ENCODE measurements around the gene ACOT6.
"Not testable (repeated sequence)": the region's sequence is repeated elsewhere in the genome, so short reads cannot be mapped to it uniquely, and the experiment has no call there.

The ACOT6 gene

DNA sequence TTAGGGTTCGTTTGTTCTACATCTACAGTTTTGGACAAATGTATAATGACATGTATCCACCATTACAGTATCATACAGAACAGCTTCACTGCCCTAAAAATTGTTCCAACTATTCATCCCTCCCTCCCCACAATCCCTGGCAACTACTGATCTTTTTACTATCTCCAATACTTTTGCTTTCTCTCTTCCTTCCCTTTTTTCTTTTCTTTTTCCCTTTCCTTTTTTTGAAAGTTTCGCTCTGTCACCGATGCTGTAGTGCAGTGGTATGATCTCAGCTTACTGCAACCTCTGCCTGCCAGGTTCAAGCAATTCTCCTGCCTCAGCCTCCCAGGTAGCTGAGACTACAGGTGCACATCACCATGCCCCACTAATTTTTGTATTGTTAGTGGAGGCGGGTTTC is 23.2 kb upstream of the ACOT6 start:
- TF ChIP-seq, protein P1, sequence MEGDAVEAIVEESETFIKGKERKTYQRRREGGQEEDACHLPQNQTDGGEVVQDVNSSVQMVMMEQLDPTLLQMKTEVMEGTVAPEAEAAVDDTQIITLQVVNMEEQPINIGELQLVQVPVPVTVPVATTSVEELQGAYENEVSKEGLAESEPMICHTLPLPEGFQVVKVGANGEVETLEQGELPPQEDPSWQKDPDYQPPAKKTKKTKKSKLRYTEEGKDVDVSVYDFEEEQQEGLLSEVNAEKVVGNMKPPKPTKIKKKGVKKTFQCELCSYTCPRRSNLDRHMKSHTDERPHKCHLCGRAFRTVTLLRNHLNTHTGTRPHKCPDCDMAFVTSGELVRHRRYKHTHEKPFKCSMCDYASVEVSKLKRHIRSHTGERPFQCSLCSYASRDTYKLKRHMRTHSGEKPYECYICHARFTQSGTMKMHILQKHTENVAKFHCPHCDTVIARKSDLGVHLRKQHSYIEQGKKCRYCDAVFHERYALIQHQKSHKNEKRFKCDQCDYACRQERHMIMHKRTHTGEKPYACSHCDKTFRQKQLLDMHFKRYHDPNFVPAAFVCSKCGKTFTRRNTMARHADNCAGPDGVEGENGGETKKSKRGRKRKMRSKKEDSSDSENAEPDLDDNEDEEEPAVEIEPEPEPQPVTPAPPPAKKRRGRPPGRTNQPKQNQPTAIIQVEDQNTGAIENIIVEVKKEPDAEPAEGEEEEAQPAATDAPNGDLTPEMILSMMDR (IDR thresholded peaks at IDR 0.05): no peak
- H3K27ac Mint-ChIP-seq: no peak overlapping the region
- H3K9me3 Mint-ChIP-seq: peaks cover 12% of the 10 kb centered on the region
- H3K27me3 Mint-ChIP-seq (ENCODE audit: low read depth, poor library complexity): peaks cover 55% of the 10 kb centered on the region
- no peaks in the 10 kb centered on the region for H3K4me1 Mint-ChIP-seq
- no peak overlapping the region for H3K4me3 Mint-ChIP-seq
- DNase-seq: no peak
- H3K36me3 Mint-ChIP-seq (ENCODE audit: low read depth): peaks cover 5% of the 10 kb centered on the region

- Mint-ChIP-seq H3K9me3 (peaks cover 12% of the 10 kb centered on the region), H3K27me3 (ENCODE audit: low read depth, poor library complexity) (peaks cover 58% of the 10 kb centered on the region)
- H3K4me1 Mint-ChIP-seq; H3K4me3 Mint-ChIP-seq; DNase-seq; H3K27ac Mint-ChIP-seq; H3K36me3 Mint-ChIP-seq (ENCODE audit: low read depth): not testable (repeated sequence)
These were observed 21.7 kb upstream of the ACOT6 start for GRCh38 chr14:73590673-73591004.

- Mint-ChIP-seq H3K27me3 (ENCODE audit: low read depth, poor library complexity) (peaks cover 61% of the 10 kb centered on the region), H3K27ac (no peak within 1 kb of the TSS), H3K9me3 (peaks cover 12% of the 10 kb centered on the region), H3K36me3 (ENCODE audit: low read depth) (peaks cover 5% of the 10 kb centered on the region), H3K4me3 (peak within 1 kb of the TSS; percentile 73), H3K4me1 (no peaks in the 10 kb centered on the region)
- peak; percentile 55 for DNase-seq
- TF ChIP-seq, protein P1 (IDR thresholded peaks at IDR 0.05): no peak
These were observed 20.4 kb upstream of the ACOT6 start, which contains the start of gene ACOT4 for GRCh38 chr14:73591690-73592449. ACOT4 (plus strand) TSS chr14:73591873; CDS start chr14:73591960, 87 bp downstream.

DNA sequence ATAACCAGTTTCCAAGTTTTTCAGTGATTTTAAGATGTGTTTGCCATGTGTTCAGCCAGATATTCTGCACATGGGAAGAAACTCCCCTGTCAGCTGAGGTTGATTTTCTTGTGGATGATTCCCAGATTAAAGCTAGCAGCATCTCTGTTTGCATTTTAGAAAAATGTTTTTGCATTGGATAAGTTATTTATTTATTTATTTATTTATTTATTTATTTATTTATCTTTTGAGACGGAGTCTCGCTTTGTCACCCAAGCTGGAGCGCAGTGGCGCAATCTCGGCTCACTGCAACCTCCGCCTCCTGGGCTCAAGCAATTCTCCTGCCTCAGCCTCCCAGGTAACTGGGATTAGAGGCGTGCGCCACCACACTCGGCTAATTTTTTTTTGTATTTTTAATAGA is 17.8 kb upstream of the ACOT6 start:
- Mint-ChIP-seq H3K4me1 (peaks cover 8% of the 10 kb centered on the region), H3K27me3 (ENCODE audit: low read depth, poor library complexity) (peaks cover 53% of the 10 kb centered on the region), H3K36me3 (ENCODE audit: low read depth) (peaks cover 5% of the 10 kb centered on the region), H3K4me3 (no peak overlapping the region), H3K9me3 (peaks cover 12% of the 10 kb centered on the region), H3K27ac (no peak overlapping the region)
- no peak for DNase-seq
- TF ChIP-seq, protein P1 (IDR thresholded peaks at IDR 0.05): no peak

DNA sequence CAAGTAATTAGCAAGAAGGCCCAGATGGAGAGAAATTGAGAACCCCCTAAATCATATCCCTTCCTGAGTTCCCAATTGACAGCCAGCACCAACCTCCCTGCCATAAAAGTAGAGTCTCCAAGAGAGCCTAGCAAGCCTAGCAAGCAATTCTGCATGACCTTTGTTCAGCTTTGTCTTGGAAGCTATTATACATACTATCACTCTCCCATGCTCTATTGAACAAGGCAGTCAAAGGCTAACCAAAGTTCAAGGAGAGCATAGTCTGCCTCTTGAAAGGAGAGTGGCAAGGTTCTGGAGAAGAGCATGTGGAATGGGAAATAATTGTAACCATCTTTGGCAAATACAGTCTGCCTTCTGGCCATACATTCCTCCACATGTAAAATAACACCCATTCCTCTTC is 12.8 kb upstream of the ACOT6 start:
- peaks cover 26% of the 10 kb centered on the region for H3K4me1 Mint-ChIP-seq
- no peak overlapping the region for H3K4me3 Mint-ChIP-seq

GRCh38 chr14:73602994-73603393 is 9.3 kb upstream of the ACOT6 start:
- TF ChIP-seq, protein P1 (IDR thresholded peaks at IDR 0.05): no peak
- Mint-ChIP-seq H3K4me1 (peaks cover 26% of the 10 kb centered on the region), H3K27ac (no peak overlapping the region), H3K36me3 (ENCODE audit: low read depth) (no peaks in the 10 kb centered on the region), H3K9me3 (peaks cover 21% of the 10 kb centered on the region), H3K27me3 (ENCODE audit: low read depth, poor library complexity) (peaks cover 13% of the 10 kb centered on the region), H3K4me3 (no peak overlapping the region)
- no peak for DNase-seq

More for the DNA sequence above, 12.8 kb upstream of the ACOT6 start:
- Mint-ChIP-seq H3K36me3 (ENCODE audit: low read depth) (no peaks in the 10 kb centered on the region), H3K9me3 (peaks cover under 1% of the 10 kb centered on the region), H3K27me3 (ENCODE audit: low read depth, poor library complexity) (peaks cover 20% of the 10 kb centered on the region), H3K27ac (peak overlapping the region; percentile 9)
- peak; percentile 13 for DNase-seq
- TF ChIP-seq, protein P1 (IDR thresholded peaks at IDR 0.05): no peak

All from nephron progenitor cell (in vitro differentiated cells).